HG02970 (cell line): ENCODE measurements around the gene CYBA.
A peak's percentile ranks its signal among the peaks of the same experiment; 100 is the strongest.

ENCODE experiments used
- ATAC-seq: cut with Tn5 transposase; IDR thresholded peaks from one replicate; pipeline ENCODE4 v1.9.1; 2021; ENCODE audit warnings: mild to moderate bottlenecking, moderate library complexity, moderate number of reproducible peaks; ENCODE audit not compliant: unreplicated experiment, low FRiP score

Gene CYBA

DNA sequence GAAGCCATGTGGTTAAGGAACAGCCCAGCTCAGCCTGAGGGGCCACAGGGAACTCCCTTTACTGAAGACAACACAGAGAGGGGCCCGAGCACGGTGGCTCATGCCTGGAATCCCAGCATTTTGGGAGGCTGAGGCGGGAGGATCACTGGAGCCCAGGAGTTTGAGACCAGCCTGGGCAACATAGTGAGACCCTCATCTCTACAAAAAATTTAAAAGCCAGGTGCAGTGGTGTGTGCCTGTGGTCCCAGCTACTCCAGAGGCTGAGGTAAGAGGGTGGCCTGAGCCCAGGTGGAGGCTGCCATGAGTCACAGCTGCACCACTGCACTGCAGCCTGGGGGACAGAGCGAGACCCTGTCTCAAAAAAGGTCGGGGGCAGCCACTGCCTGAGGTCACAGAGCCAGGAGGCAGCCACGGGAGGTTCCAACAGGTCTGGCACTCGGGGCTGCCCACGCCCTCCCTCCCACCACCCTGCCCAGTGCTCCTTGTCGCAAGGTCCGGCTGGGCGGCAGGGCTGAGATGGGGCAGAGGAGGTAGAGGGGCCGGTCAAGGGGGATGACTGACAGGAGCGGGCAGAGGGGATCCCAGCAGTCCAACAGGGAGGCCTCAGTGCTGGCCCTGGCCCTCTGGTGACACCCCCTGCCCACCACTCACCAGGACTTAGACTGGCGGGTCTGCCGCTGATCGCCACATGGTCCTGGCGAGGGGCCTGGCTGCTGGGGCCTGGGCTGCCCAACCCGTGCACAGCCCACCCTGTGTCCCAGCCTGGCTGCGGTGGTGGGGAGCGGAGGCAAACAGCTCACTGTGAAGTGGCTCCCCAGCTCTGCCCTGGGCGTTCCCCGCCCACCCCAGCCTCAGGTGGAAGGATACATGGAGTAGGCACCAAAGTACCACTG, 3.4 kb downstream of the CYBA start:
- ATAC-seq, result no peak

GRCh38 chr16:88646345-88647034, 4.4 kb downstream of the CYBA start:
- ATAC-seq, result no peak

GRCh38 chr16:88645941-88646340, 4.9 kb downstream of the CYBA start:
- no peak for ATAC-seq

DNA sequence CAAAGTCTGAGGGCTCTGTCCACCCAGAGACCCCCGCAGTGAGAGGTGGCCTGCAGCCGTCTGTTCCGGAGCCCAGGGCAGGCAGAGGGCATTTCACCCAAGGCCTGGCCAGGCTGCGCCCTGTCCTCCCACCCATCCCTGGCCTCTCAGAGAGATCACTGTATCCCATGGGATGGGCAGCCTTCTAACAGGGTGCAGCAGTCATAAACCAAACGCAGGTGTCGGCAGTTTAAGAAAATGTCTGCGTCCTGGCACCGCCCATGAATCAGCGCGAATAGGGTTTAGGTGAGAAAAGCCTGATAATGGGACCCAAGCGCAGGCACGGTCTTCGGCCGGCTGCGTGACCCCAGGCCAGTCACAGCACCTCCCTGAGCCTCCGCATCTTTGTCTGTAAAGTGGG, 5.4 kb downstream of the CYBA start:
- no peak for ATAC-seq

DNA sequence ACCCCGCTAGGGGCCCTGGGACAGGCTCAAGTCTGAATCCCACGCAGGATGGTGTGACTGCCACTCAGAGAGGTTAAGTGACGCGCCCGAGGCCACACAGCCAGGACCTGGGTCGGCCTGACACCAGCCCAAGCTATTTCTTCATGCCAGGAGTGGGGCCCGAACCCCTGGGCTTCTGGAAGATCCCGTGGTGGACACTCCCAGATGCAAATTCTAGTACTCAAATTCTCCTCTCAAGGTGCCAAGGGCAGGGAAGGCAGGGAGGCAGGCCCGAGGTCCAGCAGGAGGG, 7.3 kb downstream of the CYBA start:
- no peak for ATAC-seq

DNA sequence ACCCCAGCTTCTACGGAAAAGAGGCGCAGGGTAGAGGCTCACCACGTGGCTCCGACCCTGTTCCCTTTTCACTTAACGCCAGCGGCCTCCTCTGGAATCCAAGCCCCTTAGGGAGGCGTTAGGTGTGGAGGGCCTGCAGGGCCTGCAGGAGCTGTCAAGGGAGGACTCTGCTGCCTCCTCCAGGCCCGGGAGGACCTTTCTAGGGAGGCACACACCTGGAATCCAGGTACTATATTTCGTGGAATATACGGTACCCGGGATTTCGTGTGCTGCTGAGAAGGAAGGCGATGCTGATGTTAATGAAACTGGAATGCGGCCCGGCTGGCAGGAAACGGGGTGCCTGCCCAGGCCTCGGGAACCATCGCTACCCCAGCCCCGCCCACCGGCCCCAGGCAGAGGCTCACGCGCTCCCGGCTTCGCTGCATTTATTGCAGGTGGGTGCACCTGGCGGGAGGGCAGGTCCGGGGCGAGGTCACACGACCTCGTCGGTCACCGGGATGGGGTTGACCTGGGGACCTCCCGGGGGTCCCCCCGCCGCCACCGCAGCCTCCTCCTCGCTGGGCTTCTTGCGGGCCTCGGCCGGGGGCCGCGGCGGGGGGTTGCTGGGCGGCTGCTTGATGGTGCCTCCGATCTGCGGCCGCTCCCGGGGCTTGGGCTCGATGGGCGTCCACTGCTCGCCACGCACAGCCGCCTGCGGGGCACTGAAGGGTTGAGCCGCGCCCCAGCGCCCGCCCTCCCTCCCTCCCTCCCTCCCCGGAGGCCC, 7.8 kb downstream of the CYBA start:
- ATAC-seq, result no peak

- ATAC-seq, result no peak
Measured at GRCh38 chr16:88640498-88641247, 10.2 kb downstream of the CYBA start.

- no peak for ATAC-seq
Measured at GRCh38 chr16:88640039-88640495, 10.8 kb downstream of the CYBA start.

DNA sequence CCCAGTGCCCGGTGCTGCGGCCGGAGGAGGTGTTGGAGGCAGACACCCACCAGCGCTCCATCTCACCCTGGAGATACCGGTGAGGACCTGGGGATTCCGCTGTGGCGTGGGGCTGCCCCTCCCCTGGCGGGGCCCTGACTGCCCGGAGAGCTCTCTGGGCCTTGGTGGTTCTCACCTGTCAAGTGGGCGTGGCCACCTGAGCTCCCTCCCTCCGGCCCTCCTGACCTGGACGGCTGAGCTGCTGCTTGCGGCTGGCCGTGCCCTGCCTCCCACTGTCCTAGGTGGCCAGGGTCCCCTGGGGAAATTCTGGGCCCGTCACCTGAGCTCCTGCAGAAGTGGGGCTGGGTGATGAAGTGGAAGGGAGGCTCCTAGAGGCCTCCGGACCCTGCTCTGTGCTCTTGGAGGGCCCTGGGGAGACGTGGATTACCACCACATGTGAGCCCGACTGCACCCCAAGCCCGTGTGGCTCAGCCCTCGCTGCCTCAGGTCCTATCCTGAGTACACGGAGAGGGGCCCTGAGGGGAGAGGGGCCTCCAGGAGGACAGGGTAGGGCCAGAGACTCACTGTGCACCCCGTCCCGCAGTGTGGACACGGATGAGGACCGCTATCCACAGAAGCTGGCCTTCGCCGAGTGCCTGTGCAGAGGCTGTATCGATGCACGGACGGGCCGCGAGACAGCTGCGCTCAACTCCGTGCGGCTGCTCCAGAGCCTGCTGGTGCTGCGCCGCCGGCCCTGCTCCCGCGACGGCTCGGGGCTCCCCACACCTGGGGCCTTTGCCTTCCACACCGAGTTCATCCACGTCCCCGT, 11.4 kb downstream of the CYBA start:
- no peak for ATAC-seq

GRCh38 chr16:88638323-88639230, 12.3 kb downstream of the CYBA start, which contains the start of gene IL17C:
TSS of gene IL17C (plus strand) at chr16:88638572. CDS start at chr16:88638642, 70 bp downstream.
- ATAC-seq, result no peak

- no peak for ATAC-seq
Measured at GRCh38 chr16:88636488-88637265, 14.2 kb downstream of the CYBA start.

GRCh38 chr16:88635671-88636319, 15.1 kb downstream of the CYBA start:
- ATAC-seq, result no peak

- ATAC-seq, result no peak
Measured at GRCh38 chr16:88634994-88635670, 15.7 kb downstream of the CYBA start.

- ATAC-seq, result peak; percentile 49
Measured at GRCh38 chr16:88634141-88634993, 16.5 kb downstream of the CYBA start.

DNA sequence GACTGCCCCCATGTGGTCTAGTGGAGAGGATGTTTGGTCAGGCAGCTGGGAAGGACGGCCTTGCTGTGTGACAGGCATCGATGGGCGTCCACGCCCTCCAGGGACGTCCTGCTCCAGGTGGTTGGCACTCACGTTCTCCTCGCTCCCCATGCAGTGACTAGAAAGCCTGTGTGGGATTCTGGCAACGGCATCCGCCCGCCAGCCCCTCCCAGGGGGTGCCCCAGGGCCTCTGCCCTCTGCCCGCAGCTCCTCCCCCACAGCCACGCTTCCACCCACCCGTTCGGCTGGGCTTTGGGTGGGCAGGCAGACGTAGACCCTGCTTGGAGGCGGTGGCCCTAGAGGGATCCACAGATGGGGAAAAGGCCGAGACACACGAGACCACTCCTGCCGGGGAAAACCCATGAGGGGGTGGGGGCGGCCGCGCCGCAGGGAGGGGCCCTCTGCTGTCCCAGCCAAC, 17.1 kb downstream of the CYBA start:
- peak; percentile 25 for ATAC-seq

GRCh38 chr16:88632587-88632930, 18.3 kb downstream of the CYBA start:
- ATAC-seq, result no peak
